ENCODE results near the gene AASS. TPM values are rescaled to one million over a fixed set of nuclear protein-coding genes. Genes with fewer than 3 reads are reported as not detected.

The AASS gene
- total and polyA plus RNA-seq, 10 of the 15 experiments (the other 5 are each of a cell fraction or from before 2014, with no cell fraction given), result 0.09 to 8.0 (median 0.39) TPM

GRCh38 chr7:122166275-122166674 is 22.2 kb upstream of the AASS start:
- BruUV-seq (replicated peaks), result no TSS peak
- no peak overlapping the region for H3K4me2 ChIP-seq (ENCODE audit: control insufficient read depth, insufficient read depth)
- H3K4me1 ChIP-seq (ENCODE audit: control insufficient read depth, insufficient read depth, low read length), result no peaks in the 10 kb centered on the region
- in situ Hi-C loops (cut with MboI) (no loop called here), intact Hi-C loops (cut with micrococcal nuclease; ENCODE audit: unreplicated experiment) (no loop called here)
- ChIA-PET CTCF (interaction anchor here (1.2 kb wide), 1 partner anchor 73 kb away, joined by 3 read pairs; no protein-coding TSS in a partner anchor), SMC1A (ENCODE audit: uncharacterized antibody, unreplicated experiment) (no interaction called here), POLR2A (no interaction called here), RAD21 (ENCODE audit: unreplicated experiment) (no interaction called here)
- TF ChIP-seq GABPA (IDR thresholded peaks at IDR 0.05; ENCODE audit: low read depth), result no peak
- no peak overlapping the region for H2AFZ ChIP-seq (ENCODE audit: control insufficient read depth, low read depth, low read length)
- no peaks in the 10 kb centered on the region; a peak in 1 of 4 replicates for H3K27me3 ChIP-seq (replicated peaks in 1 of 2; ENCODE audit: control insufficient read depth in 2 of 2, insufficient read depth in 2 of 2, low read length in 1 of 2)
- no peaks in the 10 kb centered on the region for H3K9me3 ChIP-seq (replicated peaks; ENCODE audit: control insufficient read depth, insufficient read depth, low read length)
- H3K79me2 ChIP-seq (ENCODE audit: control insufficient read depth, insufficient read depth, low read length), result no peaks in the 10 kb centered on the region
- H4K20me1 ChIP-seq (ENCODE audit: control insufficient read depth, insufficient read depth), result no peaks in the 10 kb centered on the region
- no peaks in the 10 kb centered on the region for H3K36me3 ChIP-seq (ENCODE audit: control insufficient read depth in 2 of 2, insufficient read depth in 2 of 2, low read length in 1 of 2)
- ATAC-seq (no peak), FAIRE-seq (no peak), DNase-seq (ENCODE audit: low read depth, low spot score) (no peak)
- no peak overlapping the region for H3K27ac ChIP-seq (ENCODE audit: control insufficient read depth, insufficient read depth)
- no peak overlapping the region for H3K9ac ChIP-seq (ENCODE audit: control insufficient read depth, insufficient read depth, low read length)
- no peak overlapping the region for H3K4me3 ChIP-seq
- WGBS (ENCODE audit: insufficient coverage, insufficient replicate concordance, low lambda C conversion rate, missing lambda C conversion rate), result 52% methylated on average over 3 of the region's 3 CpGs

DNA sequence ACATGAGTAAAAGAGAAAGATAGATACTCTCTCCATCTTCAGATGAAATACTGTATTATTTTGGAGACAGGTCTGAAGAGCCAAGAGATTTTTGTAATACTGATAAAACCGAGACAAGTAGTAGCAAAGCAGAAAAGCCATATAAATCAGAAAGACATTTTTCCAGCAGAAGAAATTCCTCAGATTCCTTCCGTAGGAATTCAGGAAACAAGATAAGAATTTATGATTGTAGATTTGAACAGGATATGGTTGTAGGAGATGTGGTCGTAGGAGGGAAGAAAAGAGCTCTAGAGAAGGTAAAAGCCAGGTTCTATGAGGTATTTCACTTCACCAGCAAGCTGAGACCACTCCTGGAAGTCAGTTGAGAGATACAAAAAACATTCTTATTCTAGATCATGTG is 17.6 kb upstream of the AASS start:
- Histone ChIP-seq H3K79me2 (ENCODE audit: control insufficient read depth, insufficient read depth, low read length) (no peaks in the 10 kb centered on the region), H3K4me1 (ENCODE audit: control insufficient read depth, insufficient read depth, low read length) (no peaks in the 10 kb centered on the region), H4K20me1 (ENCODE audit: control insufficient read depth, insufficient read depth) (no peaks in the 10 kb centered on the region), H3K9me3 (replicated peaks; ENCODE audit: control insufficient read depth, insufficient read depth, low read length) (no peaks in the 10 kb centered on the region), H3K4me2 (ENCODE audit: control insufficient read depth, insufficient read depth) (no peak overlapping the region), H3K9ac (ENCODE audit: control insufficient read depth, insufficient read depth, low read length) (no peak overlapping the region), H3K36me3 (ENCODE audit: control insufficient read depth in 2 of 2, insufficient read depth in 2 of 2, low read length in 1 of 2) (no peaks in the 10 kb centered on the region), H3K4me3 (no peak overlapping the region), H3K27me3 (replicated peaks in 1 of 2; ENCODE audit: control insufficient read depth in 2 of 2, insufficient read depth in 2 of 2, low read length in 1 of 2) (no peaks in the 10 kb centered on the region), H2AFZ (ENCODE audit: control insufficient read depth, low read depth, low read length) (no peak overlapping the region), H3K27ac (ENCODE audit: control insufficient read depth, insufficient read depth) (no peak overlapping the region)
- CTCF ChIA-PET, result interaction anchor here (1.1 kb wide), 1 partner anchor 69 kb away, joined by 3 read pairs; no protein-coding TSS in a partner anchor
- no TSS peak for BruUV-seq (replicated peaks)
- no peak for FAIRE-seq
- intact Hi-C loops (cut with micrococcal nuclease; ENCODE audit: unreplicated experiment), result no loop called here
- POLR2A ChIA-PET, result no interaction called here
- DNase-seq (ENCODE audit: low read depth, low spot score), result no peak
- WGBS (ENCODE audit: insufficient coverage, insufficient replicate concordance, low lambda C conversion rate, missing lambda C conversion rate), result 7% methylated on average over 3 of the region's 3 CpGs
- SMC1A ChIA-PET (ENCODE audit: uncharacterized antibody, unreplicated experiment), result interaction anchor here (0.6 kb wide), 1 partner anchor 290 kb away, joined by 3 read pairs; no protein-coding TSS in a partner anchor
- RAD21 ChIA-PET (ENCODE audit: unreplicated experiment), result no interaction called here
- in situ Hi-C loops (cut with MboI), result no loop called here
- no peak for ATAC-seq
- TF ChIP-seq SUPT20H (IDR thresholded peaks at IDR 0.05; ENCODE audit: borderline replicate concordance, control insufficient read depth, low read depth, low read length) (no peak), MEF2A (IDR thresholded peaks at IDR 0.05; ENCODE audit: insufficient read depth, low read depth, low read length) (no peak), PBX3 (IDR thresholded peaks at IDR 0.05; ENCODE audit: insufficient replicate concordance, low read depth, low read length) (no peak), POLR2A (IDR thresholded peaks at IDR 0.05; ENCODE audit: low read depth, low read length) (no peak), SREBF1 (IDR thresholded peaks at IDR 0.05; ENCODE audit: low read length) (no peak), NFYA (IDR thresholded peaks at IDR 0.05; ENCODE audit: borderline replicate concordance, low read depth, low read length) (no peak), MXI1 (IDR thresholded peaks at IDR 0.05; ENCODE audit: low read depth, low read length) (no peak), E4F1 (IDR thresholded peaks at IDR 0.05; ENCODE audit: borderline replicate concordance, partially characterized antibody) (no peak), SRF (IDR thresholded peaks at IDR 0.05; ENCODE audit: low read depth in 2 of 2, low read length in 2 of 2) (no peak), PKNOX1 (IDR thresholded peaks at IDR 0.05) (no peak)
- TF ChIP-seq, protein P1, sequence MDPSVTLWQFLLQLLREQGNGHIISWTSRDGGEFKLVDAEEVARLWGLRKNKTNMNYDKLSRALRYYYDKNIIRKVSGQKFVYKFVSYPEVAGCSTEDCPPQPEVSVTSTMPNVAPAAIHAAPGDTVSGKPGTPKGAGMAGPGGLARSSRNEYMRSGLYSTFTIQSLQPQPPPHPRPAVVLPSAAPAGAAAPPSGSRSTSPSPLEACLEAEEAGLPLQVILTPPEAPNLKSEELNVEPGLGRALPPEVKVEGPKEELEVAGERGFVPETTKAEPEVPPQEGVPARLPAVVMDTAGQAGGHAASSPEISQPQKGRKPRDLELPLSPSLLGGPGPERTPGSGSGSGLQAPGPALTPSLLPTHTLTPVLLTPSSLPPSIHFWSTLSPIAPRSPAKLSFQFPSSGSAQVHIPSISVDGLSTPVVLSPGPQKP (IDR thresholded peaks at IDR 0.05; ENCODE audit: low read depth, low read length), result no peak

Measured in GM12878 (cell line).